SU-DHL-6 (cell line): ENCODE measurements around the gene MEN1.

ENCODE experiments used
- H2AFZ ChIP-seq: fragments of 200-600 bp; sonication (generic); 2 replicates; pipeline ENCODE4 v1.6.1; 2014; ENCODE audit warnings: low read depth, mild to moderate bottlenecking, moderate library complexity, mixed read lengths, antibody characterized with exemption, low read length; ENCODE audit not compliant: severe bottlenecking
- H3F3A ChIP-seq: fragments of 200-600 bp; shearing (Covaris generic); 2 replicates; pipeline ENCODE4 v1.6.0; 2016; ENCODE audit warnings: antibody characterized with exemption, mild to moderate bottlenecking; ENCODE audit not compliant: insufficient read depth
- H3K27ac ChIP-seq: fragments of 200-600 bp; sonication (generic); 2 replicates; pipeline ENCODE4 v1.5.1; 2016; ENCODE audit warnings: low read depth, mild to moderate bottlenecking, low read length, moderate library complexity, mixed read lengths
- H3K27me3 ChIP-seq: fragments of 200-600 bp; sonication (generic), shearing (Covaris generic); 2 replicates; pipeline ENCODE4 v1.6.0; 2014; ENCODE audit warnings: mild to moderate bottlenecking, low read length
- H3K36me3 ChIP-seq: fragments of 200-600 bp; sonication (generic); 2 replicates; pipeline ENCODE4 v1.6.1; 2014; ENCODE audit warnings: mild to moderate bottlenecking, low read length, mixed read lengths
- H3K4me2 ChIP-seq: fragments of 300-600, 200-600 bp; shearing (Covaris generic), sonication (generic); 2 replicates; pipeline ENCODE4 v1.6.0; 2014; ENCODE audit warnings: low read length, low read depth, mild to moderate bottlenecking; ENCODE audit not compliant: poor library complexity, severe bottlenecking
- H3K4me3 ChIP-seq: fragments of 200-600 bp; sonication (generic); 2 replicates; pipeline ENCODE4 v1.5.1; 2014; ENCODE audit warnings: antibody characterized with exemption, low read length, mild to moderate bottlenecking, mixed read lengths; ENCODE audit not compliant: insufficient read depth, poor library complexity, severe bottlenecking
- H3K79me2 ChIP-seq: fragments of 200-600 bp; sonication (generic); 2 replicates; pipeline ENCODE4 v1.6.1; 2014; ENCODE audit warnings: mild to moderate bottlenecking, low read length, moderate library complexity; ENCODE audit not compliant: insufficient read depth
- H3K9ac ChIP-seq: fragments of 200-600 bp; sonication (generic); 2 replicates; pipeline ENCODE4 v1.7.0; 2014; ENCODE audit warnings: mild to moderate bottlenecking, low read length
- H3K9me2 ChIP-seq: fragments of 200-600 bp; sonication (generic); replicated peaks from 2 replicates; pipeline ENCODE4 v1.6.1; 2014; ENCODE audit warnings: low read length; ENCODE audit not compliant: insufficient read depth
- H3K9me3 ChIP-seq: fragments of 200-600 bp; sonication (generic); 2 replicates; pipeline ENCODE4 v1.6.1; 2014; ENCODE audit warnings: low read length, mixed read lengths; ENCODE audit not compliant: insufficient read depth
- H4K20me1 ChIP-seq: fragments of 200-600 bp; sonication (generic); 2 replicates; pipeline ENCODE4 v1.6.1; 2014; ENCODE audit warnings: low read depth, mild to moderate bottlenecking, antibody characterized with exemption, low read length, moderate library complexity, mixed read lengths
- CTCF ChIP-seq: fragments of 200-600 bp; sonication (generic); IDR thresholded peaks from one replicate; pipeline ENCODE4 v1.5.1; 2017; ENCODE audit warnings: antibody characterized with exemption, mild to moderate bottlenecking, low read length, moderate library complexity; ENCODE audit not compliant: insufficient read depth, poor library complexity, severe bottlenecking
- EZH2phosphoT487 ChIP-seq: fragments of 200-600 bp; sonication (generic), shearing (Covaris generic); conservative IDR thresholded peaks from 2 replicates; pipeline ENCODE4 v1.6.1; 2018; ENCODE audit warnings: mild to moderate bottlenecking, antibody characterized with exemption, low read length, moderate library complexity, mixed read lengths

Gene MEN1

DNA sequence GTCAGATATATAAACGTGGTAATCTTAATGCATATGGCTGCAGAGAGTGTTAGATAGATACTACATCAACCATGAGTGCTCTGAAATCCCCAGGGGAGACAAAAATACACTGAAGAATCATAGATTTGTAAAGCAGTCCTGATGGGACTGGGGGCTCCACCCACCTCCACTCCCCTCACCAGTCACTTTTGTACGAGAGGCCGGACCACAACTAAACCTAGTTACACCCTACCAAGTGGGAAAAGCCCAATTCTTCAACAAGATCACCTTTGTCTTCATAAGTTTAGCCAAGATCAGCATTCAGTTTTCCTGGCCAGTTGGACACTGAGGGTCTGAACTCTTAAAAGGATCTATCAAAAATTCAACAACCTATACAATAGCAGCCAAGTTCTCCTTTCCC is 33.5 kb downstream of the MEN1 start:
- H3K79me2 ChIP-seq, result peaks cover 57% of the 10 kb centered on the region
- H3F3A ChIP-seq, result peaks cover 47% of the 10 kb centered on the region
- H3K9ac ChIP-seq, result peak overlapping the region; percentile 89
- H3K4me2 ChIP-seq, result peak overlapping the region; percentile 90
- no peaks in the 10 kb centered on the region for H3K9me3 ChIP-seq
- H3K4me3 ChIP-seq, result peak overlapping the region; percentile 87
- peaks cover 53% of the 10 kb centered on the region for H4K20me1 ChIP-seq
- peaks cover 53% of the 10 kb centered on the region for H3K36me3 ChIP-seq
- H3K9me2 ChIP-seq, result no peaks in the 10 kb centered on the region
- H3K27ac ChIP-seq, result no peak overlapping the region
- no peaks in the 10 kb centered on the region for H3K27me3 ChIP-seq
- H2AFZ ChIP-seq, result no peak overlapping the region
- TF ChIP-seq CTCF (no peak), EZH2phosphoT487 (no peak)

DNA sequence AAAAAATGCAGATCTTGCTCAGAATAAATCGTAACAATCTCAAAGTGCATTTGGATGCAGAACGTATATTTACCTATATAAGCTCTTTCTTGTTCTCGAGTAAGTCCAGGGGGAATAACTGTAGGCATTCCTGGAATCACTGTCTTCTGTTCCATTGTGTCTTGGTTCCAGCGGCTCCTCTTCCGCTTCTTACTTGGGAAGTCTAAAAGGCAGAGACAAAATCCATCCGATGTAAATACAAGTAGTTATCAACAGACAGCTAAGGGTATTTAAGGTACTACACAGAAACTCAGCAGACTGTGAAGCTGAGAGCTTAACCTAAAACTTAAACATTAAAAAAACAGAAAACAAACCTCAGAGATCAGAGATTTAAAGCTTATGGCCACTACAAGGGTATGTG is 33.9 kb downstream of the MEN1 start:
- Histone ChIP-seq H3K9me3 (no peaks in the 10 kb centered on the region), H3K79me2 (peaks cover 61% of the 10 kb centered on the region), H3K36me3 (peaks cover 57% of the 10 kb centered on the region), H3K9me2 (no peaks in the 10 kb centered on the region), H3K4me2 (peak overlapping the region; percentile 90), H2AFZ (no peak overlapping the region), H3K4me3 (no peak overlapping the region), H3K9ac (peak overlapping the region; percentile 89; the same call in 1 of the 2 replicates), H4K20me1 (peaks cover 58% of the 10 kb centered on the region), H3F3A (peaks cover 52% of the 10 kb centered on the region), H3K27me3 (no peaks in the 10 kb centered on the region), H3K27ac (no peak overlapping the region)
- TF ChIP-seq EZH2phosphoT487 (no peak), CTCF (no peak)

- peaks cover 70% of the 10 kb centered on the region for H4K20me1 ChIP-seq
- no peak overlapping the region for H3K27ac ChIP-seq
- no peak overlapping the region for H3K9ac ChIP-seq
- TF ChIP-seq CTCF, result no peak
- no peak for TF ChIP-seq EZH2phosphoT487
- H3F3A ChIP-seq, result peaks cover 55% of the 10 kb centered on the region
- H3K4me3 ChIP-seq, result no peak overlapping the region
- H3K36me3 ChIP-seq, result peaks cover 79% of the 10 kb centered on the region
- H3K79me2 ChIP-seq, result peaks cover 66% of the 10 kb centered on the region
- no peaks in the 10 kb centered on the region for H3K9me3 ChIP-seq
- H3K9me2 ChIP-seq, result no peaks in the 10 kb centered on the region
- H3K4me2 ChIP-seq, result no peak overlapping the region
- no peak overlapping the region for H2AFZ ChIP-seq
- H3K27me3 ChIP-seq, result no peaks in the 10 kb centered on the region
These were observed 36.2 kb downstream of the MEN1 start for GRCh38 chr11:64774144-64774543.
